Hepatocyte (in vitro differentiated cells): ENCODE data around the gene DUSP16. TPM values are rescaled to one million over a fixed set of nuclear protein-coding genes. Genes with fewer than 3 reads are reported as not detected.
"Not testable (repeated sequence)": the region's sequence is repeated elsewhere in the genome, so short reads cannot be mapped to it uniquely, and the experiment has no call there.

Source experiments
- DNase-seq: peaks from one replicate; pipeline ENCODE4 v3.0.0-alpha.2; 2016; ENCODE audit warnings: low spot score
- H2AFZ ChIP-seq: fragments of 200-600 bp; sonication (generic); 2 replicates; pipeline ENCODE4 v1.6.0; 2016; ENCODE audit warnings: antibody characterized with exemption, mild to moderate bottlenecking
- H3K27ac ChIP-seq: fragments of 200-600 bp; sonication (generic); 2 replicates; pipeline ENCODE4 v1.5.1; 2016; ENCODE audit warnings: mild to moderate bottlenecking
- H3K27me3 ChIP-seq: fragments of 200-600 bp; sonication (generic); 2 replicates; pipeline ENCODE4 v1.6.1; 2016
- H3K36me3 ChIP-seq: fragments of 200-600 bp; sonication (generic); replicated peaks from 2 replicates; pipeline ENCODE4 v1.5.1; 2016; ENCODE audit warnings: low read depth; ENCODE audit not compliant: insufficient read depth
- H3K4me1 ChIP-seq: fragments of 200-600 bp; sonication (generic); 2 replicates; pipeline ENCODE4 v1.5.1; 2016; ENCODE audit warnings: mild to moderate bottlenecking, moderate library complexity; ENCODE audit not compliant: insufficient read depth
- H3K4me2 ChIP-seq: fragments of 200-600 bp; sonication (generic); 2 replicates; pipeline ENCODE4 v1.6.0; 2016
- H3K4me3 ChIP-seq: fragments of 200-600 bp; sonication (generic); 2 replicates; pipeline ENCODE4 v1.5.1; 2016; ENCODE audit warnings: mild to moderate bottlenecking
- H3K79me2 ChIP-seq: fragments of 200-600 bp; sonication (generic); 2 replicates; pipeline ENCODE4 v1.6.0; 2017; ENCODE audit warnings: mild to moderate bottlenecking
- H3K9me2 ChIP-seq: fragments of 200-600 bp; sonication (generic); replicated peaks from 2 replicates; pipeline ENCODE4 v1.6.0; 2017; ENCODE audit warnings: mild to moderate bottlenecking; ENCODE audit not compliant: insufficient read depth
- H3K9me3 ChIP-seq: fragments of 200-600 bp; sonication (generic); 2 replicates; pipeline ENCODE4 v1.5.1; 2016; ENCODE audit warnings: low read depth, mild to moderate bottlenecking
- H4K20me1 ChIP-seq: fragments of 200-600 bp; sonication (generic); 2 replicates; pipeline ENCODE4 v1.6.0; 2016; ENCODE audit warnings: mild to moderate bottlenecking; ENCODE audit not compliant: insufficient read depth, poor library complexity, severe bottlenecking
- CTCF ChIP-seq: fragments of 200-600 bp; sonication (generic); IDR thresholded peaks from 2 replicates; pipeline ENCODE4 v1.5.1; 2016; ENCODE audit warnings: antibody characterized with exemption, mild to moderate bottlenecking; ENCODE audit not compliant: poor library complexity
- EZH2 ChIP-seq: fragments of 200-600 bp; sonication (generic); IDR thresholded peaks from 2 replicates; pipeline ENCODE4 v1.6.1; 2016; ENCODE audit warnings: antibody characterized with exemption, mild to moderate bottlenecking, borderline replicate concordance
- EZH2phosphoT487 ChIP-seq: fragments of 200-600 bp; sonication (generic); IDR thresholded peaks from one replicate; pipeline ENCODE4 v1.6.1; 2018; ENCODE audit warnings: antibody characterized with exemption, mild to moderate bottlenecking, low read depth, moderate library complexity; ENCODE audit not compliant: unreplicated experiment, severe bottlenecking
- WGBS: methylation state at CpG from one replicate; pipeline ENCODE4 v1.1.6; 2016; ENCODE audit warnings: low lambda C conversion rate; ENCODE audit errors: missing lambda C conversion rate; 5-methylcytosine and 5-hydroxymethylcytosine counted together
- polyA plus RNA-seq: library from polyadenylated mRNA; unstranded; fragments of >200 nt; fragmentation: Nextera tagmentation; extraction: Ambion mirVana; gene quantifications from 2 replicates; pipeline ENCODE4 v1.2.1, GENCODE V29; 2016
- total RNA-seq: library from RNA; depleted of rRNA; stranded (reverse); fragments of >200 nt; gene quantifications from 2 replicates; pipeline ENCODE4 v1.2.3, GENCODE V29; 2014

Gene DUSP16
- total and polyA plus RNA-seq, 2 experiments from 2014 or later = 13.4 to 74.1 TPM

- Histone ChIP-seq H3K4me1 (peaks cover 33% of the 10 kb centered on the region), H3K9me2 (no peaks in the 10 kb centered on the region), H3K9me3 (no peaks in the 10 kb centered on the region), H2AFZ (no peak overlapping the region), H4K20me1 (no peaks in the 10 kb centered on the region), H3K4me2 (no peak overlapping the region), H3K36me3 (no peaks in the 10 kb centered on the region), H3K27ac (no peak overlapping the region), H3K4me3 (no peak overlapping the region), H3K79me2 (peaks cover 93% of the 10 kb centered on the region), H3K27me3 (no peaks in the 10 kb centered on the region)
- TF ChIP-seq EZH2 (no peak), EZH2phosphoT487 (no peak), CTCF (no peak)
- 88% methylated on average over 9 of the region's 9 CpGs for WGBS
- DNase-seq = no peak
Measured at GRCh38 chr12:12503384-12504078, 59.1 kb downstream of the DUSP16 start.

- peaks cover 91% of the 10 kb centered on the region for H3K79me2 ChIP-seq
- no peaks in the 10 kb centered on the region for H3K36me3 ChIP-seq
- H3K4me2 ChIP-seq = no peak overlapping the region
- no peak overlapping the region for H3K27ac ChIP-seq
- H3K4me3 ChIP-seq = no peak overlapping the region
- H3K9me2 ChIP-seq = no peaks in the 10 kb centered on the region
- no peak for DNase-seq
- TF ChIP-seq EZH2 (no peak), EZH2phosphoT487 (no peak), CTCF (no peak)
- no peaks in the 10 kb centered on the region for H4K20me1 ChIP-seq
- H2AFZ ChIP-seq = no peak overlapping the region
- WGBS = 97% methylated on average over 5 of the region's 5 CpGs
- peaks cover 33% of the 10 kb centered on the region for H3K4me1 ChIP-seq
- no peaks in the 10 kb centered on the region for H3K9me3 ChIP-seq
- H3K27me3 ChIP-seq = no peaks in the 10 kb centered on the region
Measured at GRCh38 chr12:12502815-12503151, 59.9 kb downstream of the DUSP16 start.

- not testable (repeated sequence) for H4K20me1 ChIP-seq, H3K9me3 ChIP-seq, H3K36me3 ChIP-seq, H3K4me3 ChIP-seq, H3K27ac ChIP-seq, DNase-seq, H3K27me3 ChIP-seq, H2AFZ ChIP-seq, H3K4me2 ChIP-seq, H3K9me2 ChIP-seq
- Histone ChIP-seq H3K79me2 (peaks cover 90% of the 10 kb centered on the region), H3K4me1 (peaks cover 29% of the 10 kb centered on the region)
- 95% methylated on average over 7 of the region's 7 CpGs for WGBS
Measured at GRCh38 chr12:12502130-12502814, 60.4 kb downstream of the DUSP16 start.

- TF ChIP-seq CTCF (no peak), EZH2 (no peak), EZH2phosphoT487 (no peak)
- no peaks in the 10 kb centered on the region for H3K9me3 ChIP-seq
- H3K9me2 ChIP-seq = no peaks in the 10 kb centered on the region
- H3K36me3 ChIP-seq = no peaks in the 10 kb centered on the region
- H2AFZ ChIP-seq = no peak overlapping the region
- H3K4me2 ChIP-seq = no peak overlapping the region
- peaks cover 92% of the 10 kb centered on the region for H3K79me2 ChIP-seq
- H3K27ac ChIP-seq = no peak overlapping the region
- no peaks in the 10 kb centered on the region for H3K27me3 ChIP-seq
- peaks cover 18% of the 10 kb centered on the region for H3K4me1 ChIP-seq
- no peak for DNase-seq
- H4K20me1 ChIP-seq = no peaks in the 10 kb centered on the region
- WGBS = 64% methylated on average over 3 of the region's 3 CpGs
- no peak overlapping the region for H3K4me3 ChIP-seq
Measured at GRCh38 chr12:12501121-12501520, 61.5 kb downstream of the DUSP16 start.
